Measurements from ENCODE around the gene RIPOR2.

Gene RIPOR2

GRCh38 chr6:24840187-24840586 lies 95.6 kb downstream of the RIPOR2 start:
- DNase-seq = no peak

GRCh38 chr6:24838994-24839393 lies 96.8 kb downstream of the RIPOR2 start:
- DNase-seq = no peak

GRCh38 chr6:24838081-24838480 lies 97.7 kb downstream of the RIPOR2 start:
- DNase-seq = no peak

- DNase-seq = no peak
These were observed 99.7 kb downstream of the RIPOR2 start for GRCh38 chr6:24836109-24836508.

- DNase-seq = no peak
These were observed 101.9 kb downstream of the RIPOR2 start for GRCh38 chr6:24833711-24834386.

- DNase-seq = no peak
These were observed 103.0 kb downstream of the RIPOR2 start for GRCh38 chr6:24832794-24833193.

- DNase-seq = no peak
These were observed 103.7 kb downstream of the RIPOR2 start for GRCh38 chr6:24831771-24832716.

- no peak for DNase-seq
These were observed 106.1 kb downstream of the RIPOR2 start for GRCh38 chr6:24829657-24830056.

- DNase-seq = no peak
These were observed 107.8 kb downstream of the RIPOR2 start for GRCh38 chr6:24827970-24828369.

GRCh38 chr6:24827162-24827561 lies 108.6 kb downstream of the RIPOR2 start:
- no peak for DNase-seq

GRCh38 chr6:24825130-24825630 lies 110.6 kb downstream of the RIPOR2 start:
- no peak for DNase-seq

- DNase-seq = peak; percentile 31
These were observed 111.4 kb downstream of the RIPOR2 start for GRCh38 chr6:24824142-24824938.

- no peak for DNase-seq
These were observed 112.6 kb downstream of the RIPOR2 start for GRCh38 chr6:24823185-24823584.

GRCh38 chr6:24822696-24823095 lies 113.1 kb downstream of the RIPOR2 start:
- DNase-seq = no peak

- no peak for DNase-seq
These were observed 113.8 kb downstream of the RIPOR2 start for GRCh38 chr6:24821860-24822444.

- DNase-seq = no peak
These were observed 117.4 kb downstream of the RIPOR2 start for GRCh38 chr6:24818346-24818745.

GRCh38 chr6:24809728-24810127 lies 126.0 kb downstream of the RIPOR2 start:
- no peak for DNase-seq

GRCh38 chr6:24807584-24807983 lies 128.2 kb downstream of the RIPOR2 start:
- no peak for DNase-seq

GRCh38 chr6:24802271-24803059 lies 133.3 kb downstream of the RIPOR2 start:
- peak; percentile 36 for DNase-seq

GRCh38 chr6:24799541-24799915 lies 136.2 kb downstream of the RIPOR2 start:
- DNase-seq = no peak

GRCh38 chr6:24798740-24799540 lies 136.8 kb downstream of the RIPOR2 start, which contains the start of gene ARMH2:
TSS of gene ARMH2 (minus strand) at chr6:24798917. CDS start at chr6:24798857, 60 bp downstream.
- no peak for DNase-seq
